Dendritic cell treated with granulocyte-macrophage colony-stimulating factor and Interleukin-4, amounts not matched to agents 40 ng/mL and 50 ng/mL, for 4 days (primary cell): ENCODE data around the gene ADGRG6.
"Not testable (repeated sequence)": the region's sequence is repeated elsewhere in the genome, so short reads cannot be mapped to it uniquely, and the experiment has no call there.

ENCODE experiments used
- H3K27ac Mint-ChIP-seq: one replicate; pipeline ENCODE4 v1.8.0; 2022; ENCODE audit warnings: mild to moderate bottlenecking, mixed read lengths
- H3K27me3 Mint-ChIP-seq: one replicate; pipeline ENCODE4 v1.8.0; 2022; ENCODE audit warnings: mild to moderate bottlenecking, mixed read lengths
- H3K36me3 Mint-ChIP-seq: one replicate; pipeline ENCODE4 v1.8.0; 2022; ENCODE audit warnings: low read depth, mixed read lengths
- H3K4me1 Mint-ChIP-seq: one replicate; pipeline ENCODE4 v1.8.0; 2022; ENCODE audit warnings: low read depth, mixed read lengths
- H3K4me3 Mint-ChIP-seq: one replicate; pipeline ENCODE4 v1.8.0; 2022; ENCODE audit warnings: mild to moderate bottlenecking, moderate library complexity, mixed read lengths
- H3K9me3 Mint-ChIP-seq: one replicate; pipeline ENCODE4 v1.8.0; 2022; ENCODE audit warnings: mixed read lengths
- intact Hi-C: fragments of 100-400 bp; cut with micrococcal nuclease; formaldehyde crosslinking; loops from one replicate; pipeline ENCODE4 v1.15.0; 2022

The ADGRG6 gene

DNA sequence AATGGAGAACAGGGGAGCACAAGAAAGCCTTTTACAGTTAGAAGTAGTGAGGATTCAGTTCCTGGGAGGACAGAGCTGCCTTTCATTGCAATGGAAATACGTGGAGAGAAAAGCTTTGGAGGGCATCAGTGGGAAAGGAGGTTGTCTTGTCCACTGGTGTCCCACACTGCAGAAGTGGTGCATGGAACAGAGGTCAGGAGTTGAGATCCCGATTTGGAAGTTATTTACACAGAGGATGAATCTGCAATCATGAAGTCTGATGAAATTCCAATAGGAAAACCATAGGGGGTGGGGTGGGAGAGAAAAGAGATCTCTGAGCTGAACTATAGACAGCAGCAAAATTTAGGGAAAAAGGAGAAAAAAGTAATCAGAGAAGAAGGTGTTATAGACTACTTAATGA lies 33.6 kb downstream of the ADGRG6 start:
- Mint-ChIP-seq H3K4me1 (no peaks in the 10 kb centered on the region), H3K27ac (no peak overlapping the region), H3K36me3 (no peaks in the 10 kb centered on the region), H3K9me3 (no peaks in the 10 kb centered on the region), H3K4me3 (no peak overlapping the region), H3K27me3 (no peaks in the 10 kb centered on the region)
- intact Hi-C loops: no loop called here

DNA sequence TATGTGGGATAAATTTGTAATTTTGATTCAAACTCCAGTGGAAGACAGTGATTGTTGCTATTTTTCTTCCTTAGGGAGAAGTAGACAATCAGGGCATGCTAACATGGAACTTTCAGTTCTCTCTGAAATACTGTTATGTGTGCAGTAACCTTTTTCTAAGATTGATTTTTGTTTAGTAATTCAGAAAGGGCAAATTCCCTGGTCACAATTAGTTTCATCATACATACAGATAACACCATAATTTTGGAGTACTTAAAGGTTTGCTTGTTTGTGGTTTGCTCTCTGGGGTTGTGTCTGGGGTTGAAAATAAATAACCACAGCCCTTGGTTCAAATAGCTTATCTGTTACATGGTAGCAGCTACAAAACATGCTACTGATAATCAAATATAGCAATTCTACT lies 34.4 kb downstream of the ADGRG6 start:
- intact Hi-C loops: no loop called here
- Mint-ChIP-seq H3K27me3 (no peaks in the 10 kb centered on the region), H3K4me3 (no peak overlapping the region), H3K36me3 (no peaks in the 10 kb centered on the region), H3K4me1 (no peaks in the 10 kb centered on the region), H3K27ac (no peak overlapping the region), H3K9me3 (no peaks in the 10 kb centered on the region)

DNA sequence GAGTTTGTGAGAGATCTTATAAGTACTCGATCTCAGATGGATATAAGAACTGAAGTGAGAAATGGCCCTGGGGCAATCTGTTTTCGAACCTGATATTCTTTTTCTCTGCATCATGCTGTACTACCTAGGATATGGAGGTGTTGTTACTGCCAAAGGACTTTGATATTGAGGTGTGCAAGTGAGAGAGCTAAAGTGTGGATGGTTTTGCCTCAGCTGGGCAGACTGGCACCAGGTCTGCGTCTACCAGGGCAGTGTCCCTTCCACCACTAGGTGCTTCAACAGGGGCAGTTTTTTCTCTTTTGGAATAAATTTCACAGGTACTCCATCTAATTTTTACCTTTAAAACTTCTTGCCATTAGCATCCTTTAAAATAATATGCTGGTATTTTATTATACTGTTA lies 35.0 kb downstream of the ADGRG6 start:
- H3K9me3 Mint-ChIP-seq: no peaks in the 10 kb centered on the region
- no peaks in the 10 kb centered on the region for H3K27me3 Mint-ChIP-seq
- H3K36me3 Mint-ChIP-seq: no peaks in the 10 kb centered on the region
- no peak overlapping the region for H3K27ac Mint-ChIP-seq
- H3K4me3 Mint-ChIP-seq: no peak overlapping the region
- intact Hi-C loops: no loop called here
- H3K4me1 Mint-ChIP-seq: no peaks in the 10 kb centered on the region

DNA sequence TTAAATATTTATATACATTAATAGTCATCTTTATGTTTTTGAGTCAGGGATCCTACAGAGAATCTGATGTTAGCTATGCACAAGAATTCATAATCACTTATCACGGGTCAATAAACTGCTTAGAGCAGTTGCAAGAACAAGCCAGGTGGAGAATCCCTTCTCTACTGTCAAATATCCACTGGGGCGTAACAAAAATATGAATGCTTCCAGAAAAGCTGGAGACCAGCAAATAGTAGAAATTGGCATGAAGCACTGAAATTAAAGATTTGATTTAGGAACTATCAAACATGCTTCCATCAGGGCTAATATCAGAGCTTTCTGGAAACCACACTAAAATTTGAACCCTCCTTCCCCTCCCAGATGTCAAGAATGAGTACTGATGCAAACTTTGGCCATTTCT lies 37.3 kb downstream of the ADGRG6 start:
- intact Hi-C loops: no loop called here
- no peaks in the 10 kb centered on the region for H3K36me3 Mint-ChIP-seq
- no peak overlapping the region for H3K4me3 Mint-ChIP-seq

DNA sequence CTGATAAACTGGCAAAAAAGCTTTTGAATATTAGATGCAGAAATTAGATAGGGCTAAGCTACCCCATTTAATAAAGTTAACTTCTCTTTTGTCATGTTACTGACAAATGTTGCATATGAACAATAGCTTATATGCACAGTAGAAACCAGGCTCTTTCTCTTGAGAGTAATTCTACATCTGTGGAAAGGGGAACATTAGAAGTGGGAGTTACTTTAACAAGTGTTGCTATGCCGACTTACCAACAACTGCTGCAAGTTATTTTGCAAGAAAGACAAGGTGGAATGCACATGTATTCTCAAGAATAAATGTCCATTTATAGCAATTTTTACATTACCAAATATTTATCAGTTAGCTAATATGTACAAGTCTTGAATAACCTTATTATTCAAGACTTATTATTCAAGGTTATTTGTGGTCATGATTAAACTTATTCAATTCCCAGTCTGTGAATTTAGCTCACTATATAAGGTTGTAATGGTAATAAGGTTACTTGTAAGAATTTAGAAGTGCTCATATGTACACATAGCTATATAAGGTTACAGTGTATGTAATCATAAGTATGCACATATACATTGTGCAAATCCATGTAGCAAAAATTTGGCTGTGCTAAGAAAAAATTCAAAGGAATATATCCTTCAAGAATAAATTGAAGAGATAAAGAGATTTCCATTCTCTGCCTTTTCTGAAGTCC lies 38.3 kb downstream of the ADGRG6 start:
- H3K27ac Mint-ChIP-seq: no peak overlapping the region
- no peak overlapping the region for H3K4me3 Mint-ChIP-seq
- no peaks in the 10 kb centered on the region for H3K36me3 Mint-ChIP-seq
- no peaks in the 10 kb centered on the region for H3K9me3 Mint-ChIP-seq
- H3K4me1 Mint-ChIP-seq: no peaks in the 10 kb centered on the region
- intact Hi-C loops: no loop called here
- H3K27me3 Mint-ChIP-seq: no peaks in the 10 kb centered on the region

More for the DNA sequence above, 37.3 kb downstream of the ADGRG6 start:
- Mint-ChIP-seq H3K4me1 (no peaks in the 10 kb centered on the region), H3K27ac (no peak overlapping the region), H3K27me3 (no peaks in the 10 kb centered on the region), H3K9me3 (no peaks in the 10 kb centered on the region)

DNA sequence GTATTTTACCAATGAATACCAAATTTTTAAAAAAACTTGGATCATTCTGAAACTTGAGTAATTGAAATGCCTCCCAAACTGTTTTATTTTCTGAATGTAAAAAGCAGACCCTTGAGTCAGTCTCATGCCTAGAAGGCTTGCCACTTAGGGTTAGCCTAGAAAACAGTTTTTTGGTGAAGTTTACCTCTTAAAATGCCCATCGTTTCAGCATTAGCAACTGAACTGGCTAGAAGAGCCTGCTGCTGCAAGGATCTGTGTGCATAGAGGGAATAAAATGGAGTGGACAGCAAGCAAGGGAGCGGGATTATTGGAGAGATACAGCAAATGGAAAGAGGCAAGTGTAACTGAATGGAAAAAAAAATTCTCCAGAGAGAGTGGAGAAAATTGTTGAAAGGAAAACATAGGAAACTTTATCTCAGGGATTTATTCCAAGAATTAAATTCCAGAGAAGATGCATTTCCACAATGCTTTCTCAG lies 40.1 kb downstream of the ADGRG6 start:
- Mint-ChIP-seq H3K27me3 (no peaks in the 10 kb centered on the region), H3K27ac (no peak overlapping the region), H3K4me3 (no peak overlapping the region), H3K4me1 (no peaks in the 10 kb centered on the region), H3K9me3 (no peaks in the 10 kb centered on the region), H3K36me3 (no peaks in the 10 kb centered on the region)
- intact Hi-C loops: no loop called here

DNA sequence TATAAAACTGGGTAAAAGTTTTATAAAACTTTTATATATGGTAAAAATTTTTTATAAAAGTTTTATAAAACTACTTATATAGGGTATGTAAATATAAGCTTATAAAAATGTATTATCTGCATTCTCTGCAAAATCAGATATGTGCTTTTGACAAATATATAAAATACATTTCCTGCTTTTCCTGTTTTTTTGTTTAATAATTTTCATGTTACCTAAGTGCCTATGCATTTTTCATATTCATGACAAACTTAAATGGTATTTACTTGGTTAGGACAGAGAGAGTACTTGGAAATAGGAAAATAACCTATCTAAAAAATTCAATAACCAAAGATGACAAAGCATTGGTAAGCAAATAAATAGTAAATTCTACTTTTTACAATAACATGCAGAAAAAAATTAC lies 41.2 kb downstream of the ADGRG6 start:
- H3K4me1 Mint-ChIP-seq: no peaks in the 10 kb centered on the region
- intact Hi-C loops: no loop called here
- no peak overlapping the region for H3K27ac Mint-ChIP-seq
- H3K27me3 Mint-ChIP-seq: no peaks in the 10 kb centered on the region
- H3K36me3 Mint-ChIP-seq: no peaks in the 10 kb centered on the region
- H3K9me3 Mint-ChIP-seq: no peaks in the 10 kb centered on the region
- H3K4me3 Mint-ChIP-seq: no peak overlapping the region

DNA sequence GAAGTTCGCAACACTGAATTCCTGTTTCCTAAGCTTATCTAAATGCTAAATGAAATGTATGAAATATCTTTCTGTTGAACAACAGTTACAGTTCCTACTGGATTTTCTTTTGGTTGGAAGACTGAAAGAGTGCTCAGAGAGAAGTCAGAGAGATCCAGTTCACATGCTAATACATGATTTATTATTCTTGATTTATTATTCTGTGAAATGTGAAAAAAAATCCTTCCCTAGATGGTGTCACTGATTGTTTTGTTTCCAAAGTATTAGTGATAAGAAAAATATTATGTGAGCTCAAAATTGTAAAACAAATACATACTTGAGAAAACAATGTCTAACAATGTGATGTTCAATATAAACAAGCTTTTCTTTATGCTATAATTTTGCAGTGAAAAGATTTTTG lies 42.1 kb downstream of the ADGRG6 start:
- Mint-ChIP-seq H3K27ac (no peak overlapping the region), H3K9me3 (no peaks in the 10 kb centered on the region)
- intact Hi-C loops: no loop called here

DNA sequence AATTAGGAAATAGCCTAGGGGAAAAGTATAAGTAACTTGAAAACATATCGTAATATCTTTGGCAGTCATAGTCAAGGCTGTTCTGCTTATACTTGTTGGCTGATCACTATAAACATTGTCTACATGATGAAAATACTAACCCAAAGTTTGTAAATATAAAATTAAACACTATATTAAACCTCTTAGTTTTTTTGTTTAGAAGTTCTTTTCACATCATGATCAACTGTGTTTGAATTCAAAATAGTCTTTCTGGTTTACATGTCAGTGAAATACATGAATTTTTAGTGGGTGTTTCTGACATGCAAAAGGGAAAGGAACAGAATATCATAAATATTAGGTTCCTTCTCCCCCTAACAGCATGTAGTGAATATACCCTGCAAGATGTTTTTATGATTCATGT lies 43.5 kb downstream of the ADGRG6 start:
- Mint-ChIP-seq H3K4me3 (no peak overlapping the region), H3K36me3 (no peaks in the 10 kb centered on the region), H3K9me3 (no peaks in the 10 kb centered on the region), H3K27me3 (no peaks in the 10 kb centered on the region), H3K27ac (no peak overlapping the region), H3K4me1 (no peaks in the 10 kb centered on the region)
- intact Hi-C loops: no loop called here

More for the DNA sequence above, 42.1 kb downstream of the ADGRG6 start:
- Mint-ChIP-seq H3K4me1 (no peaks in the 10 kb centered on the region), H3K27me3 (no peaks in the 10 kb centered on the region), H3K36me3 (no peaks in the 10 kb centered on the region), H3K4me3 (no peak overlapping the region)

DNA sequence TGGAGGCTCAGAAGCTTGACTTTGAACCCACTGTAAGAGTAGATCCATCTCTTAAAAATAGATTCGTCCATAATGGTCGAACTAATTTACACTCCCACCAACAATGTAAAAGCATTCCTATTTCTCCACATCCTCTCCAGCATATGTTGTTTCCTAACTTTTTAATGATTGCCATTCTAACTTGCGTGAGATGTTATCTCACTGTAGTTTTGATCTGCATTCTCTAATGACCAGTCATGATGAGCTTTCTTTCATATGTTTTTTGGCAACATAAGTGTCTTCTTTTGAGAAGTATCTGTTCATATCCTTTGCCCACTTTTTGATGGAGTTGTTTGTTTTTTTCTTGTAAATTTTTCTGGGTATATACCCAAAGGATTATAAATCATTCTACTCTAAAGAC lies 44.4 kb downstream of the ADGRG6 start:
- H3K36me3 Mint-ChIP-seq, H3K4me1 Mint-ChIP-seq, H3K4me3 Mint-ChIP-seq, H3K9me3 Mint-ChIP-seq, H3K27ac Mint-ChIP-seq, intact Hi-C loops, H3K27me3 Mint-ChIP-seq: not testable (repeated sequence)

DNA sequence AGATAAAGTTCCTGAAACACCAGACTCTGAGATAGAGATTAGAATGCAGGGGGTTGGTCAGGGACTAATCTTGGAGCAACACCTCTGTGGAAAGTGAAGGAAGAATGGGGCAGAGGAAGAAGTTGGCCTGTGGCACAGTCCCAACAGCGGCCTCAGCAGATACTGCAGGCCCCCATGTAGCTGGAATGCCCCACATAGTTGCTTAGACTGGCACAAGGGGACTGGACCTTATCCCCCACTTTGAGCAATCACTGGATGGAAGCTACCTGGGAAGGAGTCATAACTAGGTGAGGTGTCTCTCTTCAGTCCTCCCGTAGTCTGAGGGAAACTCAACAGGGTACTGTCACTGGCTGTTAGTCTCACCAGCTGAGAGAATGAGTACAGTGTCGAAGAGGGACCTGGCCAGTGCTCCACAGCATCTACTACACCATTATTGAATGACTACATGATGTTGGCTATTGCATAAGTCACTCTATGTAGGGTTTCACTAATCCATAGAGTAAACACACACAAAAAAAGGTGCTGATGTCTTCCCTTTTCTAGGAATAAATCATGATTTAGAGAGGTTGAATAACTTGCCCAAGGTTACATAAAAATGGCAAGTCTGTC lies 47.5 kb downstream of the ADGRG6 start:
- intact Hi-C loops: no loop called here

DNA sequence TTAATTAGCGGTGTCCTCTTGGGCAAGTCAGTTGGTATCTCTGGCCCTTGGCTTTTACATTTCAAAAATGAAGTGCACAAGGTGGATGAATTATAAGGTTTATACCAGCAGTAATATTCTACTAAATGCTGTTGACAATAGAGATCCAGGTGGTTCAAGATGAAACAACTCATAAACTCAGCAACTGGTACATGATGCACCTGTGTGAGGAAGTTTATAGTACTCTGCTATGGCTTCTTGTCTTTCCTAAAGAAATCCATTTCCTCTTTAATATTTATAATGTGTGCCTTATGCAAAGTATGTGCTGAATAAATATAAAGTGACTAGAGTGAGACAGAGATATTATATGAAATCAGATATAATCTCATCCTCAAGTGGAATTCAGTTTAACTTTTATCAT lies 48.5 kb downstream of the ADGRG6 start:
- no peaks in the 10 kb centered on the region for H3K27me3 Mint-ChIP-seq
- no peaks in the 10 kb centered on the region for H3K9me3 Mint-ChIP-seq
- H3K36me3 Mint-ChIP-seq: no peaks in the 10 kb centered on the region
- no peak overlapping the region for H3K27ac Mint-ChIP-seq
- H3K4me1 Mint-ChIP-seq: no peaks in the 10 kb centered on the region
- intact Hi-C loops: no loop called here
- H3K4me3 Mint-ChIP-seq: no peak overlapping the region

More for the DNA sequence above, 47.5 kb downstream of the ADGRG6 start:
- no peak overlapping the region for H3K4me3 Mint-ChIP-seq
- H3K27me3 Mint-ChIP-seq: no peaks in the 10 kb centered on the region
- H3K36me3 Mint-ChIP-seq: no peaks in the 10 kb centered on the region
- no peaks in the 10 kb centered on the region for H3K4me1 Mint-ChIP-seq
- H3K9me3 Mint-ChIP-seq: no peaks in the 10 kb centered on the region
- no peak overlapping the region for H3K27ac Mint-ChIP-seq

DNA sequence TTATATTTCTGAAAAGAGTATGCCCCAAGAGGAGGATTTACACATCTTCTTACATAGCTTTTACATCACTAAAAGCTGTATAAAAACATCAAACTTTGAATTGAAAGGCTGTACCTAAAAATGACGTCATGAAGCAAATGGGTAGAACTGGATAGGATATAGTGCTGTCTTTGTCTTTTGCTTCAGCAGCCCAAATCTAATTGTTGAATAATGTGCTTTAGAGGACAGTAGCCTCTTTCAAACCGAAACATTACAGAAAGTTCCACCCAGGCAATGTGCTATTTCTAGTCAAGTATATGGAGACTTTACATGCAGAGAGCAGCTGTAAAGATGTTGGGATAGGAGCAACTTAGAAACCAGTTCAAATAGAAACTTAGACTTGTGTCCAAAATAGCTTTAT lies 51.9 kb downstream of the ADGRG6 start:
- intact Hi-C loops: no loop called here
- H3K9me3 Mint-ChIP-seq: no peaks in the 10 kb centered on the region
- H3K4me3 Mint-ChIP-seq: no peak overlapping the region
- no peaks in the 10 kb centered on the region for H3K36me3 Mint-ChIP-seq
- no peak overlapping the region for H3K27ac Mint-ChIP-seq
- H3K4me1 Mint-ChIP-seq: no peaks in the 10 kb centered on the region
- H3K27me3 Mint-ChIP-seq: peaks cover 2% of the 10 kb centered on the region

DNA sequence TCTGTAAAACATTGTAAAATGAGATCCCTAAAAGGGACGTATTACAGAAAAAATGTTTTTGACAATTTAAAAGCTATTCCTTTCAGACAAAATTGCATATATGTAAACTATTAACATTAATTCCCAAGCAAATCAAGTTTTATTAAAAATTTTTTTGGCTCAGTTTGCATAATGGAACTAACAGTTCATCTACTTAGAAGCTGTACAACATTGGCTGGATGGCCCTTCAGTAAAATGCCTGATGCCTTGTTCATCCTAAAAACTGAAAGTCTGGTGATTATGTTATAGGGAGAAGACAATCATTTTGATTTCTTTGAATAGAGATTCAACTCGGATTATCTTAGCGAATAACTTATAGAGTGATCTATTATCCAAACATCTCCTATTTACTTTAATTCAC lies 52.8 kb downstream of the ADGRG6 start:
- Mint-ChIP-seq H3K36me3 (no peaks in the 10 kb centered on the region), H3K27ac (no peak overlapping the region), H3K9me3 (no peaks in the 10 kb centered on the region), H3K4me3 (no peak overlapping the region), H3K27me3 (peaks cover 2% of the 10 kb centered on the region), H3K4me1 (no peaks in the 10 kb centered on the region)
- intact Hi-C loops: no loop called here
